ENCODE data around the gene GPATCH2L. TPM values are rescaled to one million over a fixed set of nuclear protein-coding genes. Genes with fewer than 3 reads are reported as not detected.

GPATCH2L gene
- total RNA-seq, 1 donor from 2014 or later = 59.1 TPM

- intact Hi-C loops (cut with micrococcal nuclease) = no loop called here
Observed at GRCh38 chr14:76193696-76194095, 42.0 kb downstream of the GPATCH2L start.

GRCh38 chr14:76194327-76194726, 42.6 kb downstream of the GPATCH2L start:
- peaks cover 69% of the 10 kb centered on the region for H3K36me3 Mint-ChIP-seq (ENCODE audit: low read depth)
- intact Hi-C loops (cut with micrococcal nuclease) = no loop called here
- no peaks in the 10 kb centered on the region for H3K9me3 Mint-ChIP-seq

More at GRCh38 chr14:76193696-76194095, 42.0 kb downstream of the GPATCH2L start:
- Mint-ChIP-seq H3K4me1 (ENCODE audit: low read depth) (peaks cover 11% of the 10 kb centered on the region), H3K27ac (no peak overlapping the region), H3K36me3 (ENCODE audit: low read depth) (peaks cover 71% of the 10 kb centered on the region), H3K9me3 (no peaks in the 10 kb centered on the region), H3K4me3 (ENCODE audit: low read depth) (no peak overlapping the region), H3K27me3 (ENCODE audit: low read depth) (no peaks in the 10 kb centered on the region)
- no peak for DNase-seq (ENCODE audit: low spot score)

DNA sequence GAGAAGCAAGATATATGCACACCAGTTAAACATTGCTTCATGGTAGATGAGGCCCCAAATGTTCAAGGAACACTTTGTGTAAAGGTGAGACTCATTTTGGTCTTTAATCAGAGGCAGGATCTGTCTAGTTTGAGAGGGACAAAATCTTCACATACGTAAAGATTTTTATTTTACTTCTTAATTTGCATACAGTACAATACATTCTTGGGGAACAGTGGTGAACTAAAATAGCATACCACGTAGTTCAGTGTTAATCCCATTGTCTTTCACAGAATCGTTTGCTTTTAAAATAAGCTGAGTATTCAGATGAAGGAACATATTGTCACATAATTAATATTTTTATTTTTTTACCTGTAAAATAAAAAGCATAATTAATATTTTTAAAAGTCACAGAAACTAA, 43.3 kb downstream of the GPATCH2L start:
- no peak overlapping the region for H3K27ac Mint-ChIP-seq
- no peaks in the 10 kb centered on the region for H3K27me3 Mint-ChIP-seq (ENCODE audit: low read depth)
- no peak for DNase-seq (ENCODE audit: low spot score)
- H3K9me3 Mint-ChIP-seq = no peaks in the 10 kb centered on the region
- H3K4me1 Mint-ChIP-seq (ENCODE audit: low read depth) = peaks cover 2% of the 10 kb centered on the region
- no peak overlapping the region for H3K4me3 Mint-ChIP-seq (ENCODE audit: low read depth)
- H3K36me3 Mint-ChIP-seq (ENCODE audit: low read depth) = peaks cover 69% of the 10 kb centered on the region
- intact Hi-C loops (cut with micrococcal nuclease) = no loop called here

More at GRCh38 chr14:76194327-76194726, 42.6 kb downstream of the GPATCH2L start:
- H3K4me3 Mint-ChIP-seq (ENCODE audit: low read depth) = no peak overlapping the region
- H3K27ac Mint-ChIP-seq = no peak overlapping the region
- no peaks in the 10 kb centered on the region for H3K27me3 Mint-ChIP-seq (ENCODE audit: low read depth)
- DNase-seq (ENCODE audit: low spot score) = no peak
- peaks cover 6% of the 10 kb centered on the region for H3K4me1 Mint-ChIP-seq (ENCODE audit: low read depth)

DNA sequence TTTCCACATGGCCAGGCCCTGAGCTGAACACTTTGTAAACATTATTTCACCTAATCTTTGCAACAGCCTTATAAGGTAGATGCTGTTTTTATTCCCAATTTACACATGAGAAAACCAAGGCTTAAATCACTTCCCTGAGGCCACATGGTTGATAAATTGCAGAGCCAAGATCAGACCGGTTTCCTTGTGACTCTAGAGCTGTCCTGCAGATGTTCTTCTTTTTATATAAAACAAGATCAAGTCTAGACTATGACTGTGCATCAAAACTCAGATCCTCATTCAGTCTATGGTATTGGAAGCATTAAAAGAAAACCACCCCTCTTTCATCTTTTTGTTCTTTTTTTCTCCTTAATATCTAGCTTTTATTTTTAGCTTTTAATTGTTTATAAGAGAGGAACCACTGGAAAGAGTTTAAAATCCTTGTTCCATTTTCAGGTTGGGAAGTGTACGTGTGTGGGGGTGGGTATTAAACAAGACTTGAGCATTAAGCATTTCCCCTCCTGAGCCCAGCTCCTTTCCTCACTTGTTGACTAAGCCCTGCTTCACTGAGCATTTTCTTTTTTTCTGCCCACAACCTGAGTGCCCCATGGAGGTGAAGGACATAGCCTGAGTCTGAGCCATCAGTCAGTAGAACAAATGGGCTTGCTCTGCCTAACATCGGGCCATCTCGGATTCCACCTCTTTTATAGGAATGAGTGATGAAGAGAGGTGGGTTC, 45.4 kb downstream of the GPATCH2L start:
- Mint-ChIP-seq H3K9me3 (no peaks in the 10 kb centered on the region), H3K4me1 (ENCODE audit: low read depth) (peaks cover 5% of the 10 kb centered on the region), H3K27me3 (ENCODE audit: low read depth) (no peaks in the 10 kb centered on the region), H3K27ac (no peak overlapping the region), H3K4me3 (ENCODE audit: low read depth) (no peak overlapping the region), H3K36me3 (ENCODE audit: low read depth) (peaks cover 71% of the 10 kb centered on the region)
- intact Hi-C loops (cut with micrococcal nuclease) = no loop called here
- DNase-seq (ENCODE audit: low spot score) = no peak

GRCh38 chr14:76201162-76201561, 49.4 kb downstream of the GPATCH2L start:
- Mint-ChIP-seq H3K4me1 (ENCODE audit: low read depth) (peaks cover 12% of the 10 kb centered on the region), H3K9me3 (no peaks in the 10 kb centered on the region), H3K36me3 (ENCODE audit: low read depth) (peaks cover 74% of the 10 kb centered on the region), H3K4me3 (ENCODE audit: low read depth) (no peak overlapping the region), H3K27me3 (ENCODE audit: low read depth) (no peaks in the 10 kb centered on the region), H3K27ac (no peak overlapping the region)
- intact Hi-C loops (cut with micrococcal nuclease) = no loop called here
- no peak for DNase-seq (ENCODE audit: low spot score)

DNA sequence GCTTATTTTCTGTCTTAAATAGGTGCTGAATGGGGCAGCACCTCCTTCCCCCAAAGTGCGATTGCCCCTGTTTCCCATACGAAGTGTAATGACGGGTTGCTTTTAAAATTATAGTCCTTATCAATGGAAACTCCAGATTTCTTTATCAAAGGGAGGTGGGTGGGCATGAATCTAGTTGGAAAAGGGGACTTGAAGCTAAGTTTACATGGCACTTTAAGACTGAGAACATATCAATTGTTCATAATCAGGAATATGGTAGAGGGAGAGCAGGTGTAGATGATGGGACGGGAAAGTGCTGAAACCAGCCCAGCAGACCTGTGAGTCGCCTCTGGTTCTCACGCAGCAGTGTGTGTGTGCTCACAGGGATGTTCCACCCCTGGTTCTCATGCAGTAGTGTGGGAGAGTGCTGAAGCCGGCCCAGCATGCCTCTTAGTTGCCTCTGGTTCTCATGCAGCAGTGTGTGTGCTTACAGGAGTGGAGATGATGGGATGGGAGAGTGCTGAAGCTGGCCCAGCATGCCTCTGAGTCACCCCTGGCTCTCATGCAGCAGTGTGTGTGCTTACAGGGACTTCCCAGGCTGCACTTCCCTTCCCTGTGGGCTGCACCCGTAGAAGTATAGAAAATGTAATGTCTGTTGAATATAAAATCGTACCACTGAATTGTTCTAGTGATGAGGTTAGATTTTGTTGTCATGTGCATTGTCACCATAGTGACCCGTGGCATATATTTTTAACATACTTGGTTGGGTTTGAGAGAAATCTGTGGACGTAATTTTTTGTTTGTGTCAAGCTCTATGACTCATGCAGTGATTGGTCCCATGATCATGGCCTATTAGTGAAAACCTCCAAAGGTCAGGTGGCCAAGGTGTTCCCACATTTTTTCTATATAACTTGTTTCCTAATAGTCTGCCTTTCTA, 51.6 kb downstream of the GPATCH2L start:
- Mint-ChIP-seq H3K36me3 (ENCODE audit: low read depth) (peaks cover 61% of the 10 kb centered on the region), H3K4me3 (ENCODE audit: low read depth) (no peak overlapping the region), H3K9me3 (no peaks in the 10 kb centered on the region), H3K27ac (no peak overlapping the region), H3K27me3 (ENCODE audit: low read depth) (no peaks in the 10 kb centered on the region), H3K4me1 (ENCODE audit: low read depth) (peaks cover 12% of the 10 kb centered on the region)
- intact Hi-C loops (cut with micrococcal nuclease) = no loop called here
- no peak for DNase-seq (ENCODE audit: low spot score)

DNA sequence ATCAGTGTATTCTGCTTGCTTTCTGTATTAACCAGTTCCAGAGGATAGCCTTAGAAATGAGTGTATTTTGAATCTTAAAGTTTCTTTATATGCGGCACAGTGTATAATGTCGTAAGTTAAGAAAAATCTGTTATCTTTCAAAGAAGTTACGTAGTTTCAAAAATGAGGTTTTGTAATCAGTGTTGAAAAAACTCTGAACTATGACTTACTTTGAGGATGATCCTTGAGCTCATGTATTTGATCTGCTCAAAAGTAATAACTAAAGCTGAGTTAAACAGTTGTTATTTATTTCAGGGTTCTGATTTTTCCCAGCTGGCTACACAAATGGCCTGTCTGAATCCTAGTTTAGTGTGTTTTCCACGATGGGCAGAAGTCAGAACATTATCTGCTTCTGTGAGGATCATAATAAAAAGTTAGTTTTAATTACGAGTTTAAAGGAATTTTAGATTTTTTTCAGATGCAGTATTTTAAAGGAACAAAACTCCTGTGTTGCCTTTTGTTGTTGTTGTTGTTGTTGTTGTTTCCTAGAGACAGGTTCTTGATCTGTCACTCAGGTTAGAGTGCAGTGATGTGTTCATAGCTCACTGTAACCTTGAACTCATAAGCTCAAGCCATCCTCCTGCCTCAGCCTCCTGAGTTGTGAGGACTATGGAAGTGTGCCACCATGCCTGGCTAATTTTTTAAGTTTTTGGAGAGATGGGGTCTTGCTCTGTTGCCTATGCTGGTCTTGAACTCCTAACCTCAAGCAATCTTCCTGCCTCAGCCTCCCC, 52.9 kb downstream of the GPATCH2L start:
- Mint-ChIP-seq H3K36me3 (ENCODE audit: low read depth) (peaks cover 55% of the 10 kb centered on the region), H3K4me3 (ENCODE audit: low read depth) (no peak overlapping the region), H3K4me1 (ENCODE audit: low read depth) (peaks cover 12% of the 10 kb centered on the region), H3K9me3 (no peaks in the 10 kb centered on the region), H3K27me3 (ENCODE audit: low read depth) (no peaks in the 10 kb centered on the region), H3K27ac (no peak overlapping the region)
- intact Hi-C loops (cut with micrococcal nuclease) = no loop called here
- no peak for DNase-seq (ENCODE audit: low spot score)

- DNase-seq (ENCODE audit: low spot score) = no peak
Observed at GRCh38 chr14:76205708-76206107, 54.0 kb downstream of the GPATCH2L start.

GRCh38 chr14:76208340-76208739, 56.6 kb downstream of the GPATCH2L start:
- intact Hi-C loops (cut with micrococcal nuclease) = no loop called here
- no peak for DNase-seq (ENCODE audit: low spot score)
- H3K4me3 Mint-ChIP-seq (ENCODE audit: low read depth) = no peak overlapping the region
- H3K9me3 Mint-ChIP-seq = peaks cover 9% of the 10 kb centered on the region
- H3K36me3 Mint-ChIP-seq (ENCODE audit: low read depth) = peaks cover 32% of the 10 kb centered on the region
- peaks cover 11% of the 10 kb centered on the region for H3K4me1 Mint-ChIP-seq (ENCODE audit: low read depth)
- H3K27ac Mint-ChIP-seq = no peak overlapping the region
- H3K27me3 Mint-ChIP-seq (ENCODE audit: low read depth) = no peaks in the 10 kb centered on the region

More at GRCh38 chr14:76205708-76206107, 54.0 kb downstream of the GPATCH2L start:
- Mint-ChIP-seq H3K27me3 (ENCODE audit: low read depth) (no peaks in the 10 kb centered on the region), H3K36me3 (ENCODE audit: low read depth) (peaks cover 44% of the 10 kb centered on the region), H3K27ac (no peak overlapping the region), H3K4me3 (ENCODE audit: low read depth) (no peak overlapping the region), H3K9me3 (no peaks in the 10 kb centered on the region), H3K4me1 (ENCODE audit: low read depth) (peaks cover 9% of the 10 kb centered on the region)
- intact Hi-C loops (cut with micrococcal nuclease) = no loop called here

- Mint-ChIP-seq H3K27ac (no peak overlapping the region), H3K9me3 (peaks cover 9% of the 10 kb centered on the region), H3K36me3 (ENCODE audit: low read depth) (peaks cover 19% of the 10 kb centered on the region), H3K4me1 (ENCODE audit: low read depth) (peaks cover 7% of the 10 kb centered on the region), H3K4me3 (ENCODE audit: low read depth) (no peak overlapping the region), H3K27me3 (ENCODE audit: low read depth) (no peaks in the 10 kb centered on the region)
- no peak for DNase-seq (ENCODE audit: low spot score)
- intact Hi-C loops (cut with micrococcal nuclease) = no loop called here
Observed at GRCh38 chr14:76212242-76212641, 60.5 kb downstream of the GPATCH2L start.

GRCh38 chr14:76217179-76217578, 65.5 kb downstream of the GPATCH2L start:
- Mint-ChIP-seq H3K27ac (no peak overlapping the region), H3K4me3 (ENCODE audit: low read depth) (no peak overlapping the region), H3K36me3 (ENCODE audit: low read depth) (peaks cover 10% of the 10 kb centered on the region), H3K27me3 (ENCODE audit: low read depth) (no peaks in the 10 kb centered on the region), H3K9me3 (peaks cover 5% of the 10 kb centered on the region), H3K4me1 (ENCODE audit: low read depth) (peaks cover 4% of the 10 kb centered on the region)
- intact Hi-C loops (cut with micrococcal nuclease) = no loop called here
- DNase-seq (ENCODE audit: low spot score) = no peak

DNA sequence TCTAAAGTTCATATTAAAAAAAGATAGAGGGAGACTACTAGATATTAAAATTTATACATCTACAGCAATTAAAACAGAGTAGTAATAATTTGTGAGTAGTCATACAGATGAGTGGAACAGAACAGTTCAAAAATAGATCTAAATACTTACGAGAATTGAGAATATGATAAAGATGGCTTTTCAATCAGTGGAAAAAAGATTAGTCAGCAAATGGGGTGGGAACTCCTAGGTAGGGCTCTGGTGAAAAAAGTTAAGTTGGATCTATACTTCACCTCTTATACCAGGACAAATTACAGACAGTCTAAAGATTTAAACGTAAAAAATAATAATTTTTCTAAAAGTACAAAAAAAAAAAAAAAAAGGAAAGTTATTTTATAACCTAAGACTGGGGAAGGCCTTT, 66.9 kb downstream of the GPATCH2L start:
- Mint-ChIP-seq H3K9me3 (no peaks in the 10 kb centered on the region), H3K4me3 (ENCODE audit: low read depth) (no peak overlapping the region), H3K36me3 (ENCODE audit: low read depth) (peaks cover 6% of the 10 kb centered on the region), H3K27ac (no peak overlapping the region), H3K27me3 (ENCODE audit: low read depth) (no peaks in the 10 kb centered on the region), H3K4me1 (ENCODE audit: low read depth) (no peaks in the 10 kb centered on the region)
- DNase-seq (ENCODE audit: low spot score) = no peak
- intact Hi-C loops (cut with micrococcal nuclease) = no loop called here

All from activated T-helper 2 cell treated with anti-CD3 and anti-CD28 coated beads, Interferon-gamma antibody, Interleukin-2, Interleukin-4, amounts not matched to agents 10 μg/mL and 5 μg/mL and 100 μg/mL, durations not matched to agents 14 hours and 24 hours and 36 hours (primary cell).